ENCODE measurements around the gene BTRC.

The BTRC gene

GRCh38 chr10:101545898-101546297 lies 191.9 kb downstream of the BTRC start:
- DNase-seq: no peak

GRCh38 chr10:101550965-101551364 lies 197.0 kb downstream of the BTRC start:
- no peak for DNase-seq

GRCh38 chr10:101552442-101552841 lies 198.5 kb downstream of the BTRC start:
- DNase-seq: no peak

GRCh38 chr10:101557541-101557940 lies 203.6 kb downstream of the BTRC start:
- DNase-seq: no peak

- DNase-seq: no peak
Observed at GRCh38 chr10:101558204-101558603, 204.2 kb downstream of the BTRC start.

GRCh38 chr10:101558671-101559595 lies 205.0 kb downstream of the BTRC start:
- no peak for DNase-seq

GRCh38 chr10:101559596-101560297 lies 205.8 kb downstream of the BTRC start:
- no peak for DNase-seq

GRCh38 chr10:101560298-101561067 lies 206.5 kb downstream of the BTRC start:
- DNase-seq: no peak

GRCh38 chr10:101561068-101561915 lies 207.3 kb downstream of the BTRC start:
- DNase-seq: no peak

- DNase-seq: no peak
Observed at GRCh38 chr10:101562231-101562630, 208.3 kb downstream of the BTRC start.

GRCh38 chr10:101563007-101563406 lies 209.0 kb downstream of the BTRC start:
- no peak for DNase-seq

GRCh38 chr10:101563497-101564040 lies 209.6 kb downstream of the BTRC start:
- no peak for DNase-seq

GRCh38 chr10:101564490-101564991 lies 210.6 kb downstream of the BTRC start:
- peak; percentile 4 for DNase-seq

- DNase-seq: peak; percentile 17
Observed at GRCh38 chr10:101565370-101565900, 211.5 kb downstream of the BTRC start.

GRCh38 chr10:101565936-101566332 lies 212.0 kb downstream of the BTRC start:
- DNase-seq: peak; percentile 16

GRCh38 chr10:101566333-101567164 lies 212.6 kb downstream of the BTRC start:
- peak; percentile 32 for DNase-seq

GRCh38 chr10:101567165-101568006 lies 213.4 kb downstream of the BTRC start:
- DNase-seq: no peak

- no peak for DNase-seq
Observed at GRCh38 chr10:101568054-101568745, 214.2 kb downstream of the BTRC start.

GRCh38 chr10:101569323-101569621 lies 215.3 kb downstream of the BTRC start:
- no peak for DNase-seq

All from stimulated activated CD8-positive, alpha-beta memory T cell treated with anti-CD3 and anti-CD28 coated beads, Interleukin-4, amount 100 ng/mL, for 48 hours (primary cell).